Fibroblast of the aortic adventitia (primary cell): Measurements from ENCODE around the gene MT1E. TPM values are rescaled to one million over a fixed set of nuclear protein-coding genes. Genes with fewer than 3 reads are reported as not detected.

Experiments used
- DNase-seq: peaks from one replicate; pipeline ENCODE4 v3.0.0-alpha.2; 2010; ENCODE audit warnings: low read depth
- H3K4me3 ChIP-seq: 2 replicates; pipeline ENCODE4 v1.5.1; 2011; ENCODE audit warnings: low read depth, mild to moderate bottlenecking, control low read depth, low read length, moderate library complexity
- total RNA-seq: library from RNA; depleted of rRNA; stranded (reverse); fragments of >200 nt; gene quantifications from 2 replicates; pipeline ENCODE4 v1.2.3, GENCODE V29; 2012; ENCODE audit warnings: low replicate concordance
- TF ChIP-seq, protein P1 (sequence below): IDR thresholded peaks from 2 replicates; pipeline ENCODE4 v1.5.1; 2011; ENCODE audit warnings: mild to moderate bottlenecking, low read length, control low read depth, inconsistent platforms; ENCODE audit not compliant: insufficient read depth

Gene MT1E
- total RNA-seq, 1 donor = 54.7 TPM

DNA sequence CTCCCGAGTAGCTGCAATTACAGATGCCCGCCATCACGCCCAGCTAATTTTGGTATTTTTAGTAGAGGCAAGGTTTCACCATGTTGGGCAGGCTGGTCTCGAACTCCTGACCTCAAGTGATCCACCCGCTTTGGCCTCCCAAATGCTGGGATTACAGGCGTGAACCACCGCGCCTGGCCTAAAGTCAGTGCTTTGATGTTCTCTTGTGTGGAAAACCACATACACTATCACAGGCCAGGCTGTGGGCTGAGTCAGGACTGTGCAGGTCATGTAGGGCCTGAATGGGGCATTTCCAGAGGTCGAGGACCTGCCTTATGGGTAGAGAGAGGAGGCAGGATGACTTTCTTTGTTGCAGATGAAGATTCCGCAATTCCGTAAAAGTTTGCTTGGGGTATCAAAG lies 41.3 kb upstream of the MT1E start:
- H3K4me3 ChIP-seq = no peak overlapping the region
- DNase-seq = no peak
- TF ChIP-seq, protein P1, sequence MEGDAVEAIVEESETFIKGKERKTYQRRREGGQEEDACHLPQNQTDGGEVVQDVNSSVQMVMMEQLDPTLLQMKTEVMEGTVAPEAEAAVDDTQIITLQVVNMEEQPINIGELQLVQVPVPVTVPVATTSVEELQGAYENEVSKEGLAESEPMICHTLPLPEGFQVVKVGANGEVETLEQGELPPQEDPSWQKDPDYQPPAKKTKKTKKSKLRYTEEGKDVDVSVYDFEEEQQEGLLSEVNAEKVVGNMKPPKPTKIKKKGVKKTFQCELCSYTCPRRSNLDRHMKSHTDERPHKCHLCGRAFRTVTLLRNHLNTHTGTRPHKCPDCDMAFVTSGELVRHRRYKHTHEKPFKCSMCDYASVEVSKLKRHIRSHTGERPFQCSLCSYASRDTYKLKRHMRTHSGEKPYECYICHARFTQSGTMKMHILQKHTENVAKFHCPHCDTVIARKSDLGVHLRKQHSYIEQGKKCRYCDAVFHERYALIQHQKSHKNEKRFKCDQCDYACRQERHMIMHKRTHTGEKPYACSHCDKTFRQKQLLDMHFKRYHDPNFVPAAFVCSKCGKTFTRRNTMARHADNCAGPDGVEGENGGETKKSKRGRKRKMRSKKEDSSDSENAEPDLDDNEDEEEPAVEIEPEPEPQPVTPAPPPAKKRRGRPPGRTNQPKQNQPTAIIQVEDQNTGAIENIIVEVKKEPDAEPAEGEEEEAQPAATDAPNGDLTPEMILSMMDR = no peak

DNA sequence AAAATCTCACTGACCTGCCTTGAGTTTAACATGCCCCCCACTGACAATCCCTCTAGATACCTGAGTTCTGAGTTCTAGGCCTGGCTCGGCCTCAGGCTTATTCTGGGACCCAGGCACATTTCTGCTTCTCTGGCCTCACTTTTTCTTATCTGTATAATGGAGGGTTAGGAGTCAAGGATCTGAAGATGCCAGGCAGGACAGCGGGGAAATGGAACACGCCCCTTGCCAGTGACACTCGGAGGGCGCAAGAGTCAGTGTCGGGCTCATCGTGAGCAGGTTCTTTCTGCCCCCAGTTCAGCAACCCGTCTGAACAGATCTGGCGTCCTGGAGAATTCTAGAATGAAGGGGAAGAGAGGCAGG lies 36.8 kb upstream of the MT1E start:
- peak overlapping the region; percentile 50 for H3K4me3 ChIP-seq
- DNase-seq = no peak
- TF ChIP-seq, protein P1 = no peak

DNA sequence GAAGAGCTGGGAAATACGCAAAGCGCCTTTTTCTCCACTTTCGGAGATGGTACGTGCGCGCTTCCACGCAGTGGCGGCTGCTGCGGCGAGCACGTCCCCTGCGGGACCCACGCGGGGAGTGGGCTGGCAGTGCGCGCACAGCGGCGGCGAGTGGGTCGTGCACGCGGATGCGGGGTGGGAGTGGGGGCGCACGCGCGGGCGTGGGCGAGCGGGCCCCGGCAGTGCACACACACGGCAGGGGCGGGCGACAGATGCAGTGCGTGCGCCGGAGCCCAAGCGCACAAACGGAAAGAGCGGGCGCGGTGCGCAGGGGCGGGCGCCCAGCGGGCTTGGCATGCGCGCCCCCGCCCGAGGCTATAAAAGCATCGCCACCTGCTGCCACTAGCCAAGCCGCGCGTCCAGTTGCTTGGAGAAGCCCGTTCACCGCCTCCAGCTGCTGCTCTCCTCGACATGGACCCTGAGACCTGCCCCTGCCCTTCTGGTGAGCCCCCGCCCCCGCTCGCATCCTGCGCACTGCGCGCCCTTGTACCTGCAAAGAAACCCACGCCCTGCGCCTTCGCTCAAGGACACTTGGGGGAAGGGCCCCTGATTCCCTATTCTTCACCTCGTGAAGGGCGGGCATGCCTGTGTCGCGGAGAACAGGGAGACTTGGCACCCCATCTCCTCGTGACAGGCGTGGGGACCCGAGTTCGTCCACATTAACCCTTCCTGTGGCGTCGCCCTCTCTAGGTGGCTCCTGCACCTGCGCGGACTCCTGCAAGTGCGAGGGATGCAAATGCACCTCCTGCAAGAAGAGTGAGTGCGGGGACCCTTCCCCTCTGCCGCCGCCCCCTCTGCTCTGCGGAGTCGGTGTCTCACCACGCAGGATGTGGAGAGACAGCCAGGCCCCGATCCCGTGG lies 36.2 kb upstream of the MT1E start, which contains the start of gene MT3:
TSS of gene MT3 (plus strand) at position 388 of the 899 bp plus-strand sequence. CDS start at position 451, 63 bp downstream.
- TF ChIP-seq, protein P1 = no peak
- H3K4me3 ChIP-seq = peak within 1 kb of the TSS; percentile 50
- no peak for DNase-seq

DNA sequence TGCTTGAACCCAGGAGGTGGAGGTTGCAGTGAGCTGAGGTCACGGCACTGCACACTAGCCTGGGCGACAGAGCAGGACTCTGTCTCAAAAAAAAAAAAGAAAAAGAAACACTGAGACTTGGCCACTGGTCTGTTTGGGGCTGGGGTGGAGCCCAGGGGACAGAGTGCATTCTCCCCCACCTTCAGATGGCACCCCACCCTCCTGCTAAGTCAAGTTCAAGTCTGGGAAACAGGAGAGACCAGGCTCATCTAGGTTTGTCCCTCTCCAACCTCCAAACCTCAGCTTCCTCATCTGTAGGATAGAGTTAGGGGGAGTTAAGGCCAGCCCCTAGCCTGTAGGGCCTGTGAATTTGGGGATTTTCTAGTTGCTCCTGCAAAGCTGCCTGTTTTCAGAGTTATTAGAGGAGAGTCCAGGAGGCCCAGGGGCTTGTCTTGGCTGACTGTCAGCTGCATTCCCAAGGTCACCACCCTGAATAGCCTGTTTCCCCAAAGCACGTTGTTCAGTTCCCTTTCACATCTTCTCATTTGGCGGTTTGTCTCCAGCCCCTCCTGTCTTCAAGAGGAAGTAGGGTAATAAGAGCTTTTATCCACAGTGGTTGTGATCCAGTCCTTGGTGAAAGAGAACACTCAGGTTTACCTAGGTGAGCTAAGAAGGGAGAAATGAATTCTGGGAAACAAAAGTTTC lies 34.1 kb upstream of the MT1E start:
- DNase-seq = no peak
- H3K4me3 ChIP-seq = no peak overlapping the region
- TF ChIP-seq, protein P1 = no peak

DNA sequence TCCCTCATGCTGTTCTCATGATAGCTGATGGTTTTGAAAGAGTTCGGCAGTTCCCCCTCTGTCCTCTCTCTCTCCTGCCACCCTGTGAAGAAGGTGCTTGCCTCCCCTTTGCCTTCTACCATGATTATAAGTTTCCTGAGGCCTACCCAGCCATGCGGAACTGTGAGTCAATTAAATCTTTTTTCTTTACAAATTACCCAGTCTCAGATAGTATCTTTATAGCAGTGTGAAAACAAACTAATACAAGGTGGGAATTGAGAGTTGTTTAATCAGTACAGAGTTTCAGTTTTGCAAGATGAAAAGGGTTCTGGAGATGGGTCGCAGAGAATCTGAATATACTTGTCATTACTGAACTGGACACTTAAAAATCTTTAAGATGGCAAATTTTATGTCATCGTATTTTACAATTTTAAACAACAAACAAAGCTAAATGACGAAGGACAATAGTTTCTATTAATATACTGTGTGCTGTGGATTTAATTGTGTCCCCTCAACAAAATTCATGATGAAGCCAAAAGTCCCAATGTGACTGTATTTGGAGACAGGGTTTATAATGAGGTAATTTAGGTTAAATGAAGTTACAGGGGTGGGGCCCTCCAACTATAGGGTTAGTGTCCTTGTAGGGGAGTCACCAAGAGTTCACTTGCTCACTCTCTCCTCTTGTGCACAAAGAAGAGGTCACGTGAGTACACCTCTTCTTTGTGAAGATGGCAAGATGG lies 31.8 kb upstream of the MT1E start:
- no peak for DNase-seq
- TF ChIP-seq, protein P1 = no peak
- no peak overlapping the region for H3K4me3 ChIP-seq

DNA sequence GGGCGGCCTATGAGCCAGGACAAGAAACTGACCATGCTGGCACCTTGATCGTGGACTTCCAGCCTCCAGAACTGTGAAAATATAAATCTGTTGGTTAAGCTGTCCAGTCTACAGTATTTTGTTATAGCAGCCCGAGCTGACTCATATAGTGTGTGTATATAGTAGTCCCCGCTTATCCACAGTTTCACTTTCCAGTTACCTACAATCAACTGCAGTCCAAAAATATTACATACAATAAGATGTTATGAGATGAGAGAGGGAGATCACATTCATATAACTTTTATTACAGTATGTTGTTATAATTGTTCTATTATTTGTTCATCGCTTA lies 31.3 kb upstream of the MT1E start:
- no peak for DNase-seq
- TF ChIP-seq, protein P1 = no peak
- H3K4me3 ChIP-seq = no peak overlapping the region
